GM10847 (cell line): Measurements from ENCODE around the gene ZBTB25.

Experiments used
- POLR2A ChIP-seq: IDR thresholded peaks from 2 replicates; pipeline ENCODE4 v1.6.1; 2011; ENCODE audit not compliant: insufficient read length; ENCODE audit errors: extremely low read depth

ZBTB25 gene

GRCh38 chr14:64440494-64440893 lies 63.1 kb downstream of the ZBTB25 start:
- no peak for TF ChIP-seq POLR2A

- no peak for TF ChIP-seq POLR2A
Measured at GRCh38 chr14:64439141-64439540, 64.5 kb downstream of the ZBTB25 start.

DNA sequence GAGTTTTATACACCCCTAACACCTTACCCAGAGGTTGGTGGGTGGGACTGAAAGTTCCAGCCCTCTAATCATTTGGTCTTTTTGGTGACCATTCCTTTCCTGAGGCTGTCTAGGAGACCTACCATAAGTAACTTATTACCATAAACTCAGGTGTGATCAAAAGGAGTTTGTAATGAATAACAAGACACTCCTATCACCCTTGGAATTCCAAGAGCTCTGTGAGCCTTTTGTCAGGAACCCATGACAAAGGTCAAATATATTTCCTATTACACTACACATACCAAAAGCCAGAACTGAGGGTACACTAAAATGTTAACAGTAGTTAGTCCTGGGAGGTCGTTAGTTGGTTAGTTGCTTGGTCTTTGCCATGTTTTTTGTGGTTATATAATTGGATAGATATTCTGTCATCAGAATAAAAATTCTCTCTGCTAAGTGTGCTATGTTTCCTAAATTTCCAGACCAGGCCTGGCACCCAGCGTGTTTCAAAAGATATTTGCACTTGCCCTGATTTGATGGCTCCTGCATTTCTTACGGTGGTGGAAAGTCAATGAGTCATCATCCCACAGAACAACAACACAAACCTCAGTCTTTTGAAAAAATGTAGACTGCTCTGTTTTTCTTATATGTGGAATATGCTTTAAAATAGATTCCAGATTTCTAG lies 65.3 kb downstream of the ZBTB25 start:
- no peak for TF ChIP-seq POLR2A

- no peak for TF ChIP-seq POLR2A
Measured at GRCh38 chr14:64434528-64434927, 69.1 kb downstream of the ZBTB25 start.

DNA sequence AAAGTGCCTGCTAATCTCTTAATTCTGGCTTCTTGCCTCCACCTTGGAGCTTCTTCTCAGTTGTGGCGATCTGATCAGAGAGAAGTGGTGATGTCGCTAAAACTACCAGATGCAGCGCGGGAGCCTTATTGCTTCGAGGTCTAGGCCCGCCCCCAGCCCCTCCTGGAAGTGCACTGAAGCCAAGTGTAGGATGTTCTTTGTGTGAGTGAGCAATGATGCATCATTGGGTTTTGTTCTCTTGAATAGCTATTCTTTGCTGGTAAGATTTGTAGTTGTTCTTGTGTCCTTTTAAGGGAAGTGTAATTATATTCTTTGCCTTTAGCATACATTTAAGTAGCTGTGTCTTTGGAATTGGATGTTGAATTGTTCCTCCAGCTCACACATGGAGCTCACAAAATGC lies 79.7 kb downstream of the ZBTB25 start:
- TF ChIP-seq POLR2A, result no peak

GRCh38 chr14:64422756-64423155 lies 80.9 kb downstream of the ZBTB25 start:
- no peak for TF ChIP-seq POLR2A

GRCh38 chr14:64422005-64422404 lies 81.6 kb downstream of the ZBTB25 start:
- TF ChIP-seq POLR2A, result no peak

DNA sequence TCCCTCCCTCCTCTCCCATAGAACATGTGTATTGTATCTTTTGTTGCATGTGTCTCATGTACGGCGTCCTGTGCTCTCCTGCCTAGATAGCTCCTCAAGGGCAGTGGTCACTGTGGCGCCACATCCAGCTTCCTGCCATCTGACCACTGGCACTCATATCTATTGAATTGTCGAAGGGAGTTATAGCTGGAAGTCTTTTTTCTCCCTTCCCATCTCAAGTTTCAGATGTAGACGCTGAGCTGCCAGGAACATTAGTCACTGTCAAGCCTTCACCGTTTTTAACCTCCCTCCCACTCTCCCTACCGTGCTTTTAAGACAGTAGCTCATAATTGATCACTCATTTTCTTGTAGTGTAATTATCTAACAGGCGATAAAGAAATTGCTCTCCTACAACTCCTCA lies 82.5 kb downstream of the ZBTB25 start:
- no peak for TF ChIP-seq POLR2A

DNA sequence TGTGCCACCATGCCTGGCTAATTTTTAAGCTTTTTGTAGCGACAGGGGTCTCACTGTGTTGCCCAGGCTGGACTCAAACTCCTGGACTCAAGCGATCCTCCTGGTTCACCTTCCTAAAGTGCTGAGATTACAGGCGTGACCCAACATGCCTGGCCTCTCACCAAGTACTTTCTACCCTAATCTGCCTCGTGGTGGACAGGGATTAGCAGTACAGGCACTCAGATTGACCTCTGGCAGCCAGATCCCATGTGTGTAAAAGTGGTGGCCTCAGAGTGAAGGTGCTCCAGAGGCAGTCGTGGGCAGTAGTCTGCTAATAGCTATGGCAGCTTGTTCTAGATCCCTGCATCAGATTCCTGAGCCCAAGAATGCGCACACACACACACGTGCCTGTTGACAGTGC lies 84.6 kb downstream of the ZBTB25 start:
- TF ChIP-seq POLR2A, result no peak

DNA sequence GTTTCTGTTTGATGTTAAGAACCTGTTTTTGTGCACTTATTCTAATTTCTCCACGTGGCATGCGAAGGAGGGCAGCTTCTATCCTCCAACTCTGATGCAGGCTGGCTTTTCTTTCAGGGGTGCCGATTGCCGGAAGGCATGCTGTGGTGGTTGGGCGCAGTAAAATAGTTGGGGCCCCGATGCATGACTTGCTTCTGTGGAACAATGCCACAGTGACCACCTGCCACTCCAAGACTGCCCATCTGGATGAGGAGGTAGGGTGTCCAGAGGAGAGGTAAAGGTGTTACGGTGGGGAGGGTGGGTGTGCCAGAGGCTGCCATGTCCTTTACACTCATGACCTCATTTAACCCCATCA lies 85.9 kb downstream of the ZBTB25 start:
- TF ChIP-seq POLR2A, result no peak

GRCh38 chr14:64417055-64417770 lies 86.4 kb downstream of the ZBTB25 start:
- TF ChIP-seq POLR2A, result no peak

GRCh38 chr14:64416348-64416932 lies 87.2 kb downstream of the ZBTB25 start:
- TF ChIP-seq POLR2A, result no peak

- TF ChIP-seq POLR2A, result no peak
Measured at GRCh38 chr14:64412237-64412636, 91.4 kb downstream of the ZBTB25 start.

DNA sequence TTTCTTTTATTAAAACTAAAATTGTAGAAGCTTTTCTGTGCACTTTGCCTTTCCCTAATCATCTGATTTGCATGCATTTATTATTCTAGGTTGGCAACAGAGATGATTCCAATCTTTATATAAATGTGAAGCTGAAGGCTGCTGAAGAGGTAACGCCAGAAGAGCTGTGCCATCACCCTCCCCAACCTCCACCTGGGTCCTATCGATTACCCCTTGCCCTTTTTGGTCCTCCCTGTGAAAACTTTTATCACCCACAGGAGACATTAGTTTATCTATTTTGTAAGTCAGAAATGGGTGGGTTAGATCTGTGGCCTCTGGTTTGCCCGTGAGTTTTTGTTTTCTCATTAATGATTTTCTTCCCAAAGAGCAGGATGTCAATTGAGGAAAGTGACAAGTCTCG lies 92.6 kb downstream of the ZBTB25 start:
- TF ChIP-seq POLR2A, result no peak

DNA sequence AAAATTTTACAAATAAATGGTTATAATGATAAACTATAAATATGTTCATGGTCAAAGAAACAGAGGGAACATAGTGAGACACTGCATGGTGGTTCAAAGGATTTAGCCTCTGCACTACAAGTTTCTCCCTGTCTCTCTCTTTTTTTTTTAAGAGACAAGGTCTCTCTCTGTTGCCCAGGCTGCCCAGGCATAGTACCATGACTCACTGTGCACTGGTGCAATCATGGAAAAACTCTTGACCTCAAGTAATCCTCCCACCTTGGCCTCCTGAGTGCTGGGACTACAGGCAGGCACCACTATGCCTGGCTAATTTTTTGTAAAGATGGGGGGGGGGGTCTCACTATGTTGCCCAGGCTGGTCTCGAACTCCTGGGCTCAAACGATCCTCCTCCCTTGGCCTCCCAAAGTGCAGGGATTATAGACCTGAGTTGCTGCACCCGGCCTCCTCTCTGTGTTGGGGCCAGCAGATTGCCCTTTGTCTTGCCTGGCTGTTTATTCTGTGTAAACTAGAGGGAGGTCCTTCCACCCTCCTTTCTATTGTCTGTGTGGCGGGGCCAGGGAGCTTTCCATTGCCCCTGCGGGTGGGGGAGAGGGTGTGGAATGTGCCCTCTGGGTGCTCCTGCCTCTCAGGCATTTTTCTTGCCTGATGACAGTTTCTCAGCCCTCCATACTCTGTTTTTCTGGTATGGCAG lies 93.4 kb downstream of the ZBTB25 start:
- TF ChIP-seq POLR2A, result no peak

GRCh38 chr14:64409126-64409920 lies 94.3 kb downstream of the ZBTB25 start:
- TF ChIP-seq POLR2A, result no peak

DNA sequence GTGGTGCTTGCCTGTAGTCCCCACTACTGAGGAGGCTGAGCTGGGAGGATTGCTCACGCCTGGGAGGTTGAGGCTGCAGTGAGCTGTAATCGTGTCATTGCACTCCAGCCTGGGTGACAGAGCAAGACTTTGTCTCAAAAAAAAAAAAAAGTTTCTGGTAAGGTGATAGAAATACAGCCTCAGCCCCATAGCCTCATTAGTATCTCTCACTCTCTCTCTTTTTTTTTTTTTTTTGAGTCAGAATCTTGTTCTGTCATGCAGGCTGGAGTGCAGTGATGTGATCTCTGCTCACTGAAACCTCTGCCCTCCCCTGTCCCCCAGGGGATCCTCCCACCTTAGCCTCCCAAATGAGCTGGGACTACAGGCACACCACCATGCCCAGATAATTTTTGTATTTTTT lies 96.3 kb downstream of the ZBTB25 start:
- TF ChIP-seq POLR2A, result no peak
